GM12865 (cell line): ENCODE results near the gene YOD1.

Experiments
- DNase-seq: peaks from one replicate; pipeline ENCODE4 v3.0.0; 2010; ENCODE audit warnings: low read depth
- H3K4me3 ChIP-seq: 2 replicates; pipeline ENCODE4 v1.5.1; 2011; ENCODE audit warnings: mild to moderate bottlenecking, low read depth, low read length, control low read depth
- TF ChIP-seq, protein P1 (sequence below): IDR thresholded peaks from 2 replicates; pipeline ENCODE4 v1.5.1; 2011; ENCODE audit warnings: low read length, control low read depth, low read depth, inconsistent platforms; ENCODE audit not compliant: insufficient read depth; ENCODE audit errors: missing control alignments

YOD1 gene

DNA sequence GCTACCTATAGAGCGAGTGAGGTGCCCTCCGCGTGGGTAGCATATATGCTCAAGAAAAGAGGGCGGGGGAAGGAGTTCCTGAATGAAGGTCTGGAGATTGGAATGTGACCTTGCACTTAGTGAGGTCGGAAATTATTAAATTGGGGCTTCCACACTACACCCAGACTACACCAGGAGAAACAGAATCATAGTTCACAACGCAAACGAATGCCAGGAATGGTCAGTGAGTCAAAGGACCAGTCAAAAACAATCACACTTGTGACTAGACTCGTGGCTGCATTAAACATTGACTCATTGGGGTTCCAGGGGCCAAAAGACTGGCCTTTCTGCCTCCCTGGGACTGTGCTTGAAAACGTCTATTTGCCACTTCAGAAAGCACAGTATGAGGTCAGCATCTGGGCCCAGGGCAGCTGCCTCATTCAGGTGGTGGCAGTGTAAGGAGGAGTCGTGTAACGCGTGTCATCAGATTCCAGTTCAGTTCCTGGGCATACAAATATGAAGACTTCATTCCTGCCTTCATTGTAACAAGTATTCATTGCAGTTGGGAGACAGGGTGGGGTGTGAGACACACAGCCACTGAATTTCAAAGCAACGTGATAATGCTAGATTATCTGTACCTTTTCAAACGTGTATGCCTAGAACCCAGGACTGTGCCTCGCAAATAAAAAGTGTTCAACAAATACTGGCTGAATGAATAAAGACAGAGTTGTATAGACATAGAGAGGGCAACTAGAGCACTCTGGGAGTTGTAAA is at the start of gene YOD1:
YOD1 (minus strand) TSS at position 18 of the 753 bp plus-strand sequence. CDS start 178 bp downstream, outside the sequence.
- DNase-seq: no peak
- H3K4me3 ChIP-seq: peak within 1 kb of the TSS; percentile 98
- TF ChIP-seq, protein P1, sequence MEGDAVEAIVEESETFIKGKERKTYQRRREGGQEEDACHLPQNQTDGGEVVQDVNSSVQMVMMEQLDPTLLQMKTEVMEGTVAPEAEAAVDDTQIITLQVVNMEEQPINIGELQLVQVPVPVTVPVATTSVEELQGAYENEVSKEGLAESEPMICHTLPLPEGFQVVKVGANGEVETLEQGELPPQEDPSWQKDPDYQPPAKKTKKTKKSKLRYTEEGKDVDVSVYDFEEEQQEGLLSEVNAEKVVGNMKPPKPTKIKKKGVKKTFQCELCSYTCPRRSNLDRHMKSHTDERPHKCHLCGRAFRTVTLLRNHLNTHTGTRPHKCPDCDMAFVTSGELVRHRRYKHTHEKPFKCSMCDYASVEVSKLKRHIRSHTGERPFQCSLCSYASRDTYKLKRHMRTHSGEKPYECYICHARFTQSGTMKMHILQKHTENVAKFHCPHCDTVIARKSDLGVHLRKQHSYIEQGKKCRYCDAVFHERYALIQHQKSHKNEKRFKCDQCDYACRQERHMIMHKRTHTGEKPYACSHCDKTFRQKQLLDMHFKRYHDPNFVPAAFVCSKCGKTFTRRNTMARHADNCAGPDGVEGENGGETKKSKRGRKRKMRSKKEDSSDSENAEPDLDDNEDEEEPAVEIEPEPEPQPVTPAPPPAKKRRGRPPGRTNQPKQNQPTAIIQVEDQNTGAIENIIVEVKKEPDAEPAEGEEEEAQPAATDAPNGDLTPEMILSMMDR: no peak

DNA sequence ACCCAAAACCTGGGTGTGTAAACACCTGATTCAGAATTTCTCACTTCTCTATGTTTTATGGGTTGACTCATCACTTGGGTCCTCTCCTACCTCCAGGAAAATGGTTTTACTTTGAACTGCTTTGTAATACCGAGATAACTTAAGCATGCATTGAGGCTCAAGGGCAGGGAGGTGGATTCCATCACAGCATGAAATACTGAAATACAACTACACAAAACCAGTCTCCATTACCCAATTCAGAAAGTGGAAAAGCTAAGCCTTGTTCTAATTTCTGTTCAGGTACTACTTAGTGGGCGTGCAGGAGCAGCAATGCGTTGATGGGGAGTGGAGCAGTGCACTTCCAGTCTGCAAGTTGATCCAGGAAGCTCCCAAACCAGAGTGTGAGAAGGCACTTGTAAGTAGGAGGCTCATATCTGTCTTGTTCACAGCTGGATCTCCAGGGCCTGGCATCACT is 46.9 kb upstream of the YOD1 start:
- TF ChIP-seq, protein P1: no peak
- no peak overlapping the region for H3K4me3 ChIP-seq
- peak; percentile 76 for DNase-seq

DNA sequence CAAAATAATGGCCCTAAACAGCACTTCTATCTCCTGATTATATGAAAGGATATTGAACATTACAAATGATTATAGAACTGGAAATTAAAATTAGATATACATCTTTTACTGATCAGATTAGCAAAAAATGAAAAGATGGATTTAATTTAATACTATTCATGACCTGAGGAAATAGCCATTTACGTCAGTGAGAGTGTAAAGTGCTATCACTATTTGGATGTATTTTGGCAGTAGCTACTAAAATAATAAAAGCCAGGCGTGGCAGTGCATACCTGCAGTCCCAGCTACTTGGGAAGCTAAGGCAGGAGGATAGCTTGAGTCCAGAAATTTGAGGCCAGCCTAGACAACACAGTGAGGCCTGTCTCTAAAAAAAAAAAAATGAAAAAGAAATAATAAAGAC is 42.9 kb upstream of the YOD1 start:
- TF ChIP-seq, protein P1: no peak
- no peak for DNase-seq
- no peak overlapping the region for H3K4me3 ChIP-seq

DNA sequence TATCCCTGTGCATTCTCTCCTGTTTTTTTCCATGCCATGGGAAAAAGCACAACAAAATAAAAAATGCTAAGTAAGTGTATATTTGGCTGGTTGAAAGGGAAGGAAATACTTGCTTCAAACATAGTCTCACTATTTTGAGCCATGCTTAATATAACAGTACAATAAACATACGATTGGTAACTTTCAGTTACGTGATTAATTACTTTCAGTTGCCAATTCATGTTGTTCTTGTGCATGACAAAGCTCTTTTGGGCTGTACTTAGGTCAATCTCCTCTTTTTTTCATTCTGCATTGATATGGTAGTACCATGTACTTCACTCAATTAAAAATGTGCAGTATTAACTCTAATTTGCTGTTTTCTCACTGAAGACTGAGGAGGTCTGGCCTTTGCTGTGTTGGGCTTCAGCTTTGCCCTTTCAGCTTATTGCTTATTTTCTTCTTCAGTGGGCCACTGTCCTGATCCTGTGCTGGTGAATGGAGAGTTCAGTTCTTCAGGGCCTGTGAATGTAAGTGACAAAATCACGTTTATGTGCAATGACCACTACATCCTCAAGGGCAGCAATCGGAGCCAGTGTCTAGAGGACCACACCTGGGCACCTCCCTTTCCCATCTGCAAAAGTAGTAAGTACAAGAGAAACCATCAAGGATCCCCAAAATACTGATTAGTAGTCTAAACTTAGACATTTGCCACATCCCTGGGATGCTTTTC is 40.3 kb upstream of the YOD1 start:
- no peak for DNase-seq
- TF ChIP-seq, protein P1: no peak
- H3K4me3 ChIP-seq: no peak overlapping the region

DNA sequence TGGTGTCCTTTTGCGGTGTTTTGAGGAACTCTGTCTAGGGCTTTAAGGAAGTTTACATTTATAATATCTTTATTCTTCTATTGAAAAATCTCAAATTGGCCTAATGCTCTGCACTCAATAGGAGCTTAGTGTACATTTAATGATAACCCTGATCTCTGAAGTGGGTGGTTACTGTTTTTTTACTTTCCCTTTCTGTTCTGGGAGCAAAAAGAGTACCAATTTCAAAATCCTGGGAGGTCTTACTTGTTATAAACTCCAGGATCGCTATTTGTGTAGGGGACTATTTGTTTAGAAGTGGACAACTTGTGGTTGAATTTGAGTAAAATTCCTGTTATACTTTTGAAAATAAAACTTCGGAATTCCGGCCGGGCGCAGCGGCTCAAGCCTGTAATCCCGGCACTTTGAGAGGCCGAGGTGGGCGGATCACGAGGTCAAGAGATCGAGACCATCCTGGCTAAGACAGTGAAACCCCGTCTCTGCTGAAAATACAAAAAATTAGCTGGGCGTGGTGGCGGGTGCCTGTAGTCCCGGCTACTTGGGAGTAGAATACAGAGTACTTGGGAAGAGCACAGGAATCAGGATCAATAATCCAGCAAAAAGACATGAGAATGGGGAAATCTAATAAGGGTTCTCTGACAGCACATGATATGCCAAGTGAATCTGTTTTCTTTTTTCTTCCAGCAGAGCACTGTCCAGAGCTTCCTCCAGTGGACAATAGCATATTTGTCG is 38.8 kb upstream of the YOD1 start:
- TF ChIP-seq, protein P1: no peak
- no peak overlapping the region for H3K4me3 ChIP-seq
- no peak for DNase-seq

DNA sequence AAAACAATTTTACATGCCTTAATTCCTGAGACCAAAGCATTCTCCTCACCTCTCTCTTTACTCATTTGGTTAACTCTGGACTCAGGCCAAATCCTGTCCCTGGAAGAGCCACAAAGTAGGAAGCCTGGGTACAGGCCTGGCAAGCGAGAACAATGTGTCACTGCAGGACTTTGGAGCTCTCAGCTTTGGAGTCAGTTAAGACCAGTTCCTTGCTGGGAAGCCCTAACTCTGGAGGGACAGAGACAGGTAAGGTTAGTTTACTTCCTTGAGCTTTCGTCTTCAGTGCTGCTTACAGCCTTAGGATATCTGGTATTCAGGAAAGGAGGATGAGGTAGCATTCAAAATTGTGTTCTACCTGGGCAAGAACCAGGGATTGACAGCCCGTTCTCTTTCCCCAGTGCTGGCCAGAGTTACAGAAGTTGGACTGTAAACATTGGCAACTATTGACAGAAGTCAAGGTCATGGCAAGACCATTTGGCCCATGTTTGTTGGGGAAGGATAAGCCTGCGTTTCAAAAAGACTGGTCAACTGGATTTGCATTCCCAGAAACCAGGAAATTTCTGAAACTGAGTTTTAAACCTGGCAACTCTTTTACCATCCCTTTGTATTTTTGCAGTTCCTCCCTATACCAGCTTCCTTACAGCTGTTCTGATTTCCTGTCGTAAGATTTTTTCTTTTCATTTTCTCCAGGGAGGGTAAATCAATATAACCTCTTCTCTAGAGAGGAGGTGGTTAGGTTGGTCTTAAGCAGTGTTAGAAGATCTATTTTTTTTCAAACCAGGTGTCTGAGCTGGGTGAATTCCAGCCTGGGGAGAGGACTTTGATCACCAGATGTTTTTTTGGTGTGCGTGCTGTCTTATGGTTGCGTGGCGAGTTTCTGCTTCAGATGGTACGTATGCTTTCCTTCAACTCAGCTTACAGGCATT is 38.0 kb upstream of the YOD1 start, which contains the start of gene C4BPB:
C4BPB (plus strand) TSS at position 160 of the 926 bp plus-strand sequence; CDS start at position 832, 672 bp downstream.
- TF ChIP-seq, protein P1: no peak
- DNase-seq: no peak
- H3K4me3 ChIP-seq: no peak within 1 kb of the TSS
